ENCODE measurements around the gene SLC16A11. TPM values are rescaled to one million over a fixed set of nuclear protein-coding genes. Genes with fewer than 3 reads are reported as not detected.

Gene SLC16A11
- total RNA-seq, 5 donors from 2014 or later (not counting 1 experiment from before 2014, with no cell fraction given) = 1.4 to 2.2 (median 1.8) TPM

GRCh38 chr17:7007143-7007542 lies 36.7 kb downstream of the SLC16A11 start:
- H3K36me3 ChIP-seq (ENCODE audit: control insufficient read depth in 2 of 2, extremely low read depth in 1 of 2, insufficient read depth in 1 of 2, low read length in 1 of 2) = peaks cover 3 to 29% of the 10 kb centered on the region in 2 donors
- no peak overlapping the region for H3K27ac ChIP-seq (ENCODE audit: low read length)
- Mint-ChIP-seq H3K4me3 (no peak overlapping the region), H3K9me3 (no peaks in the 10 kb centered on the region), H3K4me1 (peaks cover 49 to 55% (median 53%) of the 10 kb centered on the region in 3 donors), H3K27me3 (no peaks in the 10 kb centered on the region), H3K36me3 (peaks cover 28% of the 10 kb centered on the region), H3K27ac (peak overlapping the region; percentile 17 to 36)
- POLR2A ChIA-PET = interaction anchor here in 1 of 2 donors (0.6 kb wide), 1 partner anchor 105 kb away, joined by 3 read pairs; no protein-coding TSS in a partner anchor
- no peaks in the 10 kb centered on the region for H3K9me3 ChIP-seq
- H3K4me3 ChIP-seq (ENCODE audit: control insufficient read depth in 1 of 2, extremely low read depth in 1 of 2, low read length in 1 of 2) = no peak overlapping the region
- DNase-seq (no peak), ATAC-seq (replicated peaks in 1 of 4) (no peak)
- H3K27me3 ChIP-seq (replicated peaks in 1 of 2; ENCODE audit: control insufficient read depth in 2 of 2, extremely low read depth in 1 of 2, insufficient read depth in 2 of 2, low read length in 1 of 2) = no peaks in the 10 kb centered on the region
- 71% methylated on average over 1 of the region's 2 CpGs for WGBS (ENCODE audit: insufficient coverage)
- H3K4me1 ChIP-seq (ENCODE audit: control insufficient read depth in 1 of 2, extremely low read depth in 1 of 2, insufficient read depth in 2 of 2, low read length in 2 of 2) = peaks cover 12 to 27% of the 10 kb centered on the region in 2 experiments
- CTCF ChIA-PET = interaction anchor here (0.6 to 2.8 kb wide), 4 partner anchors 81 to 297 kb away, joined by 3 to 8 read pairs (median 3); no protein-coding TSS in a partner anchor

GRCh38 chr17:7005716-7006115 lies 38.2 kb downstream of the SLC16A11 start:
- H3K4me1 Mint-ChIP-seq = peaks cover 38 to 45% (median 44%) of the 10 kb centered on the region in 3 donors
- POLR2A ChIA-PET = interaction anchor here in 1 of 2 donors (0.6 to 1.1 kb wide), 2 partner anchors 14 to 84 kb away, joined by 3 to 4 read pairs; no protein-coding TSS in a partner anchor
- no peak overlapping the region for H3K27ac Mint-ChIP-seq
- H3K36me3 Mint-ChIP-seq = peaks cover 38% of the 10 kb centered on the region
- WGBS (ENCODE audit: insufficient coverage) = 95% methylated on average over 4 of the region's 7 CpGs
- H3K9me3 Mint-ChIP-seq = no peaks in the 10 kb centered on the region
- Histone ChIP-seq H3K4me3 (ENCODE audit: control insufficient read depth in 1 of 2, extremely low read depth in 1 of 2, low read length in 1 of 2) (no peak overlapping the region), H3K36me3 (ENCODE audit: control insufficient read depth in 2 of 2, extremely low read depth in 1 of 2, insufficient read depth in 1 of 2, low read length in 1 of 2) (peaks cover 5 to 43% of the 10 kb centered on the region in 2 donors), H3K27ac (ENCODE audit: low read length) (no peak overlapping the region), H3K27me3 (replicated peaks in 1 of 2; ENCODE audit: control insufficient read depth in 2 of 2, extremely low read depth in 1 of 2, insufficient read depth in 2 of 2, low read length in 1 of 2) (no peaks in the 10 kb centered on the region), H3K9me3 (no peaks in the 10 kb centered on the region), H3K4me1 (ENCODE audit: control insufficient read depth in 1 of 2, extremely low read depth in 1 of 2, insufficient read depth in 2 of 2, low read length in 2 of 2) (peaks cover 2 to 16% of the 10 kb centered on the region in 2 experiments)
- no peak overlapping the region for H3K4me3 Mint-ChIP-seq
- CTCF ChIA-PET = interaction anchor here (0.6 to 2.8 kb wide), 8 partner anchors 8 to 1944 kb away, joined by 3 to 26 read pairs (median 4); partner anchors contain the start of gene BCL6B (in 1 of the 2)
- no peaks in the 10 kb centered on the region for H3K27me3 Mint-ChIP-seq
- ATAC-seq (replicated peaks in 1 of 4) (no peak), DNase-seq (no peak)

- H3K27me3 Mint-ChIP-seq = no peaks in the 10 kb centered on the region
- ChIA-PET POLR2A (interaction anchor here in 1 of 2 donors (0.6 kb wide), 1 partner anchor 61 kb away, joined by 3 read pairs; no protein-coding TSS in a partner anchor), CTCF (interaction anchor here (0.5 to 3.0 kb wide), 34 partner anchors 8 to 1417 kb away, joined by 3 to 70 read pairs (median 3); partner anchors contain the start of genes BCL6B (in 1 of the 2), RNASEK (in 1 of the 2) and TEKT1 (in 1 of the 2))
- H3K27ac Mint-ChIP-seq = peak overlapping the region in 1 of 2 donors; percentile 25
- ATAC-seq (replicated peaks in 1 of 4) (peak; percentile 81 to 94 (median 84)), DNase-seq (peak in 12 of 35 experiments; percentile 19 to 85 (median 39))
- no peak overlapping the region for H3K4me3 ChIP-seq (ENCODE audit: control insufficient read depth in 1 of 2, extremely low read depth in 1 of 2, low read length in 1 of 2)
- peaks cover 0 to 5% of the 10 kb centered on the region in 2 experiments for H3K4me1 ChIP-seq (ENCODE audit: control insufficient read depth in 1 of 2, extremely low read depth in 1 of 2, insufficient read depth in 2 of 2, low read length in 2 of 2)
- H3K4me3 Mint-ChIP-seq = no peak overlapping the region
- H3K36me3 ChIP-seq (ENCODE audit: control insufficient read depth in 2 of 2, extremely low read depth in 1 of 2, insufficient read depth in 1 of 2, low read length in 1 of 2) = peaks cover 10 to 54% of the 10 kb centered on the region in 2 donors
- no peaks in the 10 kb centered on the region for H3K27me3 ChIP-seq (replicated peaks in 1 of 2; ENCODE audit: control insufficient read depth in 2 of 2, extremely low read depth in 1 of 2, insufficient read depth in 2 of 2, low read length in 1 of 2)
- H3K4me1 Mint-ChIP-seq = peaks cover 28 to 34% (median 33%) of the 10 kb centered on the region in 3 donors
- no peaks in the 10 kb centered on the region for H3K9me3 ChIP-seq
- no peaks in the 10 kb centered on the region for H3K9me3 Mint-ChIP-seq
- no peak overlapping the region for H3K27ac ChIP-seq (ENCODE audit: low read length)
- H3K36me3 Mint-ChIP-seq = peaks cover 43% of the 10 kb centered on the region
- no CpG with 5 or more reads among the region's 2 CpGs for WGBS (ENCODE audit: insufficient coverage)
Observed at GRCh38 chr17:7004398-7005253, 39.3 kb downstream of the SLC16A11 start.

GRCh38 chr17:7003745-7004144 lies 40.1 kb downstream of the SLC16A11 start:
- CTCF ChIA-PET = interaction anchor here (0.6 to 3.0 kb wide), 23 partner anchors 9 to 337 kb away, joined by 3 to 70 read pairs (median 3); partner anchors contain the start of genes BCL6B (in 1 of the 2), RNASEK (in 1 of the 2) and TEKT1 (in 1 of the 2)
- peaks cover 20 to 28% (median 26%) of the 10 kb centered on the region in 3 donors for H3K4me1 Mint-ChIP-seq
- no peak for ATAC-seq (replicated peaks in 1 of 4)
- WGBS (ENCODE audit: insufficient coverage) = 100% methylated on average over 1 of the region's 2 CpGs
- Histone ChIP-seq H3K9me3 (no peaks in the 10 kb centered on the region), H3K27me3 (replicated peaks in 1 of 2; ENCODE audit: control insufficient read depth in 2 of 2, extremely low read depth in 1 of 2, insufficient read depth in 2 of 2, low read length in 1 of 2) (no peaks in the 10 kb centered on the region), H3K4me1 (ENCODE audit: control insufficient read depth in 1 of 2, extremely low read depth in 1 of 2, insufficient read depth in 2 of 2, low read length in 2 of 2) (peaks cover 0 to 4% of the 10 kb centered on the region in 2 experiments), H3K27ac (ENCODE audit: low read length) (no peak overlapping the region), H3K36me3 (ENCODE audit: control insufficient read depth in 2 of 2, extremely low read depth in 1 of 2, insufficient read depth in 1 of 2, low read length in 1 of 2) (peaks cover 16 to 63% of the 10 kb centered on the region in 2 donors), H3K4me3 (ENCODE audit: control insufficient read depth in 1 of 2, extremely low read depth in 1 of 2, low read length in 1 of 2) (no peak overlapping the region)
- no peak for DNase-seq
- H3K36me3 Mint-ChIP-seq = peaks cover 48% of the 10 kb centered on the region
- H3K27me3 Mint-ChIP-seq = no peaks in the 10 kb centered on the region
- no peaks in the 10 kb centered on the region for H3K9me3 Mint-ChIP-seq
- no peak overlapping the region for H3K4me3 Mint-ChIP-seq
- POLR2A ChIA-PET = interaction anchor here in 1 of 2 donors (0.6 kb wide), 1 partner anchor 61 kb away, joined by 3 read pairs; no protein-coding TSS in a partner anchor
- H3K27ac Mint-ChIP-seq = no peak overlapping the region

- POLR2A ChIA-PET = no interaction called here
Observed at GRCh38 chr17:7002288-7003047, 41.4 kb downstream of the SLC16A11 start.

More at GRCh38 chr17:7002288-7003047, 41.4 kb downstream of the SLC16A11 start:
- DNase-seq (no peak), ATAC-seq (replicated peaks in 1 of 4) (no peak)
- Histone ChIP-seq H3K4me3 (ENCODE audit: control insufficient read depth in 1 of 2, extremely low read depth in 1 of 2, low read length in 1 of 2) (no peak overlapping the region), H3K9me3 (no peaks in the 10 kb centered on the region), H3K27ac (ENCODE audit: low read length) (no peak overlapping the region), H3K4me1 (ENCODE audit: control insufficient read depth in 1 of 2, extremely low read depth in 1 of 2, insufficient read depth in 2 of 2, low read length in 2 of 2) (peaks cover 0 to 4% of the 10 kb centered on the region in 2 experiments), H3K27me3 (replicated peaks in 1 of 2; ENCODE audit: control insufficient read depth in 2 of 2, extremely low read depth in 1 of 2, insufficient read depth in 2 of 2, low read length in 1 of 2) (no peaks in the 10 kb centered on the region), H3K36me3 (ENCODE audit: control insufficient read depth in 2 of 2, extremely low read depth in 1 of 2, insufficient read depth in 1 of 2, low read length in 1 of 2) (peaks cover 17 to 66% of the 10 kb centered on the region in 2 donors)
- CTCF ChIA-PET = interaction anchor here (0.6 to 3.0 kb wide), 4 partner anchors 19 to 176 kb away, joined by 3 to 70 read pairs (median 26); no protein-coding TSS in a partner anchor
- H3K9me3 Mint-ChIP-seq = no peaks in the 10 kb centered on the region
- 84% methylated on average over 5 of the region's 6 CpGs for WGBS (ENCODE audit: insufficient coverage)
- H3K36me3 Mint-ChIP-seq = peaks cover 50% of the 10 kb centered on the region
- H3K4me1 Mint-ChIP-seq = peaks cover 15 to 21% (median 19%) of the 10 kb centered on the region in 3 donors
- no peak overlapping the region for H3K4me3 Mint-ChIP-seq
- H3K27ac Mint-ChIP-seq = peak overlapping the region in 1 of 2 donors; percentile 44
- no peaks in the 10 kb centered on the region for H3K27me3 Mint-ChIP-seq
